Heart right ventricle (tissue), 16 donors: ENCODE results near the gene SYS1. TPM values are rescaled to one million over a fixed set of nuclear protein-coding genes. Genes with fewer than 3 reads are reported as not detected.

ENCODE experiments used
- ATAC-seq, 8 donors: fragments of 200-7000 bp; cut with Tn5 transposase; one replicate each; pipeline ENCODE4 v1.9.1; 2020; ENCODE audit warnings: mild to moderate bottlenecking in 8 of 8, moderate library complexity in 8 of 8, moderate number of reproducible peaks in 1 of 8
- DNase-seq, 2 donors: peaks; one replicate each; pipeline ENCODE4 v3.0.0-alpha.2; 2020
- H3K27ac ChIP-seq, 10 donors: fragments of 200-600 bp; sonication (generic) in 2 of 10; one replicate each; pipeline versions ENCODE4 v1.5.0 to v1.8.0; 2020 to 2022; ENCODE audit warnings: mild to moderate bottlenecking in 3 of 10
- H3K27me3 ChIP-seq, 7 donors: fragments of 200-600 bp; one replicate each; pipeline ENCODE4 v1.8.0; 2021 to 2022; ENCODE audit warnings: mild to moderate bottlenecking in 2 of 7
- H3K36me3 ChIP-seq, 9 donors: fragments of 200-600 bp; sonication (generic) in 1 of 9; one replicate each; pipeline versions ENCODE4 v1.5.0 to v1.8.0; 2020 to 2022; ENCODE audit warnings: mild to moderate bottlenecking in 2 of 9
- H3K4me1 ChIP-seq, 9 donors: fragments of 200-600 bp; sonication (generic) in 1 of 9; one replicate each; pipeline versions ENCODE4 v1.5.0 to v1.8.0; 2020 to 2022; ENCODE audit warnings: mild to moderate bottlenecking in 4 of 9
- H3K4me3 ChIP-seq, 10 donors: fragments of 200-600 bp; sonication (generic) in 2 of 10; one replicate each; pipeline versions ENCODE4 v1.5.0 to v1.8.0; 2020 to 2022; ENCODE audit warnings: mild to moderate bottlenecking in 7 of 10, moderate library complexity in 2 of 10
- H3K9me3 ChIP-seq, 11 donors: fragments of 200-600 bp in 10 of 11; sonication (generic) in 2 of 11; one replicate each; pipeline versions ENCODE4 v1.5.0 to v1.8.0; 2013 to 2022; ENCODE audit warnings: mild to moderate bottlenecking in 2 of 11, control low read depth in 1 of 11, moderate library complexity in 1 of 11
- CTCF ChIP-seq, 9 donors: fragments of 200-600 bp; sonication (generic) in 2 of 9; IDR thresholded peaks; one replicate each; pipeline versions ENCODE4 v1.5.0 to v1.8.0; 2021 to 2022; ENCODE audit warnings: antibody characterized with exemption in 9 of 9, mild to moderate bottlenecking in 5 of 9, moderate library complexity in 1 of 9
- WGBS, 2 donors: extraction: QIAGEN DNeasy Blood & Tissue Kit; methylation state at CpG; one replicate each; pipeline ENCODE4 v1.1.7; 2013; ENCODE audit warnings: inconsistent platforms in 1 of 2; 5-methylcytosine and 5-hydroxymethylcytosine counted together
- intact Hi-C, 10 donors: fragments of 100-400 bp; cut with DNase I; formaldehyde crosslinking; loops; one replicate each; pipeline versions ENCODE4 v1.11.1 to v1.14.2; 2022
- polyA plus RNA-seq, 2 donors: library from polyadenylated mRNA; stranded (reverse); fragments of 200-250 nt; gene quantifications; one replicate each; pipeline ENCODE4 v1.2.3, GENCODE V29; 2013
- total RNA-seq, 10 donors: library from RNA; stranded (reverse); fragmentation: NEBNext Ultra II Directional in 3 of 10; extraction: Animal tissue kit (Norgen Biotek cat#: 25700) in 3 of 10; gene quantifications; one replicate each; pipeline versions ENCODE4 v1.2.1 to v1.2.4, GENCODE V29; 2021 to 2023
- donor health status: Arrhythmogenic right ventricular cardiomyopathy.
- donor health status: ischemic (EF 13 %, LVEDD 7.1; RV severe dilation, severe dysfunction).
- donor health status: healthy with polysubstance abuse.
- donor health status: DM: no; HTN: yes; CAD: no.
- donor health status: DM: no; HTN: no; CAD: no.
- donor health status: ischemic (EF 25% LVEDD 6.9; RV normal size, moderate dysfunction).
- donor health status: ischemic (EF 25% LVEDD 5.7; RV mildly dilated, moderate dysfunction).
- donor health status: healthy.
- donor health status: DM: yes; HTN: yes; CAD: no.
- donor health status: Ischemic cardiomyopathy.
- donor health status: ischemic (EF 35%, LVEDD 5.7; RV mildly dilated, moderate dysfunction).
- donor health status: nonischemic (EF 11% LVEDD 7.7; RV severe dilation, severe dysfunction).
- donor health status: DM: yes; HTN: yes; CAD: no.
- donor health status: PGD.
- donor health status: ischemic (EF 29% LVEDD 5.4; RV normal size, mild dysfunction).
- donor health status: nonischemic (EF 23%, LVEDD 6.1; RV moderate dilation, normal function).

SYS1 gene
- total and polyA plus RNA-seq, 12 donors, result 11.7 to 34.5 (median 18.2) TPM

- H3K9me3 ChIP-seq, result no peaks in the 10 kb centered on the region
- 19 to 21% methylated on average over 71 of the region's 71 CpGs for WGBS, 2 donors
- peaks cover 0 to 62% (median 54%) of the 10 kb centered on the region in 7 donors for H3K27me3 ChIP-seq
- DNase-seq (no peak), ATAC-seq (no peak)
- H3K4me3 ChIP-seq, result no peak overlapping the region
- H3K4me1 ChIP-seq, result peaks cover 0 to 17% (median 4%) of the 10 kb centered on the region in 9 donors
- intact Hi-C loops, result loop anchor here in 5 of 10 donors (2.0 to 5.0 kb wide), 5 partner anchors 121 to 456 kb away; no protein-coding TSS in a partner anchor
- TF ChIP-seq CTCF (IDR thresholded peaks at IDR 0.05), result no peak
- H3K36me3 ChIP-seq, result no peaks in the 10 kb centered on the region
- no peak overlapping the region for H3K27ac ChIP-seq
Observed at GRCh38 chr20:45316150-45317080, 46.5 kb upstream of the SYS1 start.

- no peaks in the 10 kb centered on the region for H3K9me3 ChIP-seq
- intact Hi-C loops, result loop anchor here in 8 of 10 donors (2.0 to 5.0 kb wide), 6 partner anchors 119 to 454 kb away; no protein-coding TSS in a partner anchor
- H3K36me3 ChIP-seq, result no peaks in the 10 kb centered on the region
- 66 to 70% methylated on average over 3 of the region's 3 CpGs for WGBS, 2 donors
- no peak overlapping the region for H3K4me3 ChIP-seq
- DNase-seq (no peak), ATAC-seq (no peak)
- peaks cover 0 to 12% (median 0%) of the 10 kb centered on the region in 9 donors for H3K4me1 ChIP-seq
- no peak for TF ChIP-seq CTCF (IDR thresholded peaks at IDR 0.05)
- H3K27me3 ChIP-seq, result peaks cover 0 to 48% (median 41%) of the 10 kb centered on the region in 7 donors
- no peak overlapping the region for H3K27ac ChIP-seq
Observed at GRCh38 chr20:45317826-45318225, 45.1 kb upstream of the SYS1 start.

GRCh38 chr20:45318386-45318939 lies 44.5 kb upstream of the SYS1 start:
- H3K4me1 ChIP-seq, result peaks cover 0 to 15% (median 0%) of the 10 kb centered on the region in 9 donors
- no peaks in the 10 kb centered on the region for H3K9me3 ChIP-seq
- intact Hi-C loops, result loop anchor here in 8 of 10 donors (2.0 to 5.0 kb wide), 6 partner anchors 118 to 454 kb away; no protein-coding TSS in a partner anchor
- no peak overlapping the region for H3K4me3 ChIP-seq
- no peaks in the 10 kb centered on the region for H3K36me3 ChIP-seq
- TF ChIP-seq CTCF (IDR thresholded peaks at IDR 0.05), result no peak
- 71 to 77% methylated on average over 7 of the region's 7 CpGs for WGBS, 2 donors
- ATAC-seq, result no peak
- H3K27me3 ChIP-seq, result peaks cover 0 to 45% (median 41%) of the 10 kb centered on the region in 7 donors
- DNase-seq, result no peak
- no peak overlapping the region for H3K27ac ChIP-seq

- peaks cover 0 to 43% (median 37%) of the 10 kb centered on the region in 7 donors for H3K27me3 ChIP-seq
- no peak for TF ChIP-seq CTCF (IDR thresholded peaks at IDR 0.05)
- H3K36me3 ChIP-seq, result no peaks in the 10 kb centered on the region
- WGBS, 2 donors, result 80 to 89% methylated on average over 2 of the region's 2 CpGs
- H3K9me3 ChIP-seq, result no peaks in the 10 kb centered on the region
- no peak for ATAC-seq
- no peak overlapping the region for H3K4me3 ChIP-seq
- DNase-seq, result no peak
- H3K4me1 ChIP-seq, result peaks cover 0 to 15% (median 0%) of the 10 kb centered on the region in 9 donors
- no peak overlapping the region for H3K27ac ChIP-seq
- intact Hi-C loops, result loop anchor here in 9 of 10 donors (1.0 to 5.0 kb wide), 8 partner anchors 118 to 453 kb away; no protein-coding TSS in a partner anchor
Observed at GRCh38 chr20:45318948-45319347, 44.0 kb upstream of the SYS1 start.
